Heart right ventricle (tissue), 16 donors: ENCODE measurements around the gene EFCAB6. TPM values are rescaled to one million over a fixed set of nuclear protein-coding genes. Genes with fewer than 3 reads are reported as not detected.

Experiments
- ATAC-seq, 8 donors: fragments of 200-7000 bp; cut with Tn5 transposase; one replicate each; pipeline ENCODE4 v1.9.1; 2020; ENCODE audit warnings: mild to moderate bottlenecking in 8 of 8, moderate library complexity in 8 of 8, moderate number of reproducible peaks in 1 of 8
- DNase-seq, 2 donors: peaks; one replicate each; pipeline ENCODE4 v3.0.0-alpha.2; 2020
- H3K27ac ChIP-seq, 10 donors: fragments of 200-600 bp; sonication (generic) in 2 of 10; one replicate each; pipeline versions ENCODE4 v1.5.0 to v1.8.0; 2020 to 2022; ENCODE audit warnings: mild to moderate bottlenecking in 3 of 10
- H3K27me3 ChIP-seq, 7 donors: fragments of 200-600 bp; one replicate each; pipeline ENCODE4 v1.8.0; 2021 to 2022; ENCODE audit warnings: mild to moderate bottlenecking in 2 of 7
- H3K36me3 ChIP-seq, 9 donors: fragments of 200-600 bp; sonication (generic) in 1 of 9; one replicate each; pipeline versions ENCODE4 v1.5.0 to v1.8.0; 2020 to 2022; ENCODE audit warnings: mild to moderate bottlenecking in 2 of 9
- H3K4me1 ChIP-seq, 9 donors: fragments of 200-600 bp; sonication (generic) in 1 of 9; one replicate each; pipeline versions ENCODE4 v1.5.0 to v1.8.0; 2020 to 2022; ENCODE audit warnings: mild to moderate bottlenecking in 4 of 9
- H3K4me3 ChIP-seq, 10 donors: fragments of 200-600 bp; sonication (generic) in 2 of 10; one replicate each; pipeline versions ENCODE4 v1.5.0 to v1.8.0; 2020 to 2022; ENCODE audit warnings: mild to moderate bottlenecking in 7 of 10, moderate library complexity in 2 of 10
- H3K9me3 ChIP-seq, 11 donors: fragments of 200-600 bp in 10 of 11; sonication (generic) in 2 of 11; one replicate each; pipeline versions ENCODE4 v1.5.0 to v1.8.0; 2013 to 2022; ENCODE audit warnings: mild to moderate bottlenecking in 2 of 11, control low read depth in 1 of 11, moderate library complexity in 1 of 11
- WGBS, 2 donors: extraction: QIAGEN DNeasy Blood & Tissue Kit; methylation state at CpG; one replicate each; pipeline ENCODE4 v1.1.7; 2013; ENCODE audit warnings: inconsistent platforms in 1 of 2; 5-methylcytosine and 5-hydroxymethylcytosine counted together
- intact Hi-C, 10 donors: fragments of 100-400 bp; cut with DNase I; formaldehyde crosslinking; loops; one replicate each; pipeline versions ENCODE4 v1.11.1 to v1.14.2; 2022
- polyA plus RNA-seq, 2 donors: library from polyadenylated mRNA; stranded (reverse); fragments of 200-250 nt; gene quantifications; one replicate each; pipeline ENCODE4 v1.2.3, GENCODE V29; 2013
- total RNA-seq, 10 donors: library from RNA; stranded (reverse); fragmentation: NEBNext Ultra II Directional in 3 of 10; extraction: Animal tissue kit (Norgen Biotek cat#: 25700) in 3 of 10; gene quantifications; one replicate each; pipeline versions ENCODE4 v1.2.1 to v1.2.4, GENCODE V29; 2021 to 2023
- TF ChIP-seq, protein P1 (sequence below), 9 donors: fragments of 200-600 bp; sonication (generic) in 2 of 9; IDR thresholded peaks; one replicate each; pipeline versions ENCODE4 v1.5.0 to v1.8.0; 2021 to 2022; ENCODE audit warnings: antibody characterized with exemption in 9 of 9, mild to moderate bottlenecking in 5 of 9, moderate library complexity in 1 of 9
- donor health status: Arrhythmogenic right ventricular cardiomyopathy.
- donor health status: ischemic (EF 13 %, LVEDD 7.1; RV severe dilation, severe dysfunction).
- donor health status: healthy with polysubstance abuse.
- donor health status: DM: no; HTN: yes; CAD: no.
- donor health status: DM: no; HTN: no; CAD: no.
- donor health status: ischemic (EF 25% LVEDD 6.9; RV normal size, moderate dysfunction).
- donor health status: ischemic (EF 25% LVEDD 5.7; RV mildly dilated, moderate dysfunction).
- donor health status: healthy.
- donor health status: DM: yes; HTN: yes; CAD: no.
- donor health status: Ischemic cardiomyopathy.
- donor health status: ischemic (EF 35%, LVEDD 5.7; RV mildly dilated, moderate dysfunction).
- donor health status: nonischemic (EF 11% LVEDD 7.7; RV severe dilation, severe dysfunction).
- donor health status: DM: yes; HTN: yes; CAD: no.
- donor health status: PGD.
- donor health status: ischemic (EF 29% LVEDD 5.4; RV normal size, mild dysfunction).
- donor health status: nonischemic (EF 23%, LVEDD 6.1; RV moderate dilation, normal function).

Gene EFCAB6
- total and polyA plus RNA-seq, 12 donors, result 0.25 to 4.3 (median 1.8) TPM

DNA sequence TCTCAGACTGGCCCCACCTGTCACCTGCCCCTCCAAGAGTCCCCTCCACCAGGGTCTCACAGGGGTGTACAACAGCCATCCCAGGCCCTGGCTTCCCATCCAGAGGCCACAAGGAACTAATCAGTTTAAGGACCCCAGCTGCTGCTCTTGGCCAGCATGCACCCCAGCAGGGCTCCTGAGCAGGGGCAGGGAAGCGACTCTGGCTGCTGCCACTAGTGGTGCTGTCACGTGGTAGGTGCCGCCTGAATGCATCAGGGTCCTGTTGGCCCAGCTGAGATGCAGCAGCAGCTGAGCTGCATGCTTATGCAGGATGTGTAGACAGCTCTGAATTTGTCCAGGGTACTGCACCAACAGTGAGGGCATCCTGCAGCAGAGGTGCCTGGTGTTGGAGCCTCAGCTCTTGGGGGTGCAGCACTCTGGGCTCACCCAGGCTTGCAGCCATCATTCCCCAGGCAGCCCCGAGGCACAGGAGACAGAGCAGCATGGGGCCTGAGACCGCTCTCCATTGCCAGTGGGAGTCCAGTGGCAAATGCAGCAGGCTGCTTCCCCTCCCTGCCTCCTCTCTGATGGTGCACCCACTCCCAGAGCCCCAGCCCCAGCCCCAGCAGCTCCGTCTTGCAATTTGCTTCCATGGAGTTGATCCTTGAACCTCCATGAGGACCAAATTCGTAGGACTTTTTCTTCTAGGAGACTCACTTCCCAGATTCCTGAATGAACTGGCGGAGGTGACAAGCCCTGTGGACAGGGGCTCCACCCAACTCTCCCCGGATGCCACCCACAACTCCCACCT is 301.6 kb downstream of the EFCAB6 start:
- no peak for DNase-seq
- Histone ChIP-seq H3K4me1 (no peaks in the 10 kb centered on the region), H3K27me3 (peaks cover 0 to 23% (median 3%) of the 10 kb centered on the region in 7 donors), H3K36me3 (no peaks in the 10 kb centered on the region), H3K27ac (no peak overlapping the region), H3K9me3 (no peaks in the 10 kb centered on the region), H3K4me3 (no peak overlapping the region)
- ATAC-seq, result no peak
- WGBS, 2 donors, result 70 to 76% methylated on average over 9 of the region's 9 CpGs
- intact Hi-C loops, result no loop called here
- TF ChIP-seq, protein P1, sequence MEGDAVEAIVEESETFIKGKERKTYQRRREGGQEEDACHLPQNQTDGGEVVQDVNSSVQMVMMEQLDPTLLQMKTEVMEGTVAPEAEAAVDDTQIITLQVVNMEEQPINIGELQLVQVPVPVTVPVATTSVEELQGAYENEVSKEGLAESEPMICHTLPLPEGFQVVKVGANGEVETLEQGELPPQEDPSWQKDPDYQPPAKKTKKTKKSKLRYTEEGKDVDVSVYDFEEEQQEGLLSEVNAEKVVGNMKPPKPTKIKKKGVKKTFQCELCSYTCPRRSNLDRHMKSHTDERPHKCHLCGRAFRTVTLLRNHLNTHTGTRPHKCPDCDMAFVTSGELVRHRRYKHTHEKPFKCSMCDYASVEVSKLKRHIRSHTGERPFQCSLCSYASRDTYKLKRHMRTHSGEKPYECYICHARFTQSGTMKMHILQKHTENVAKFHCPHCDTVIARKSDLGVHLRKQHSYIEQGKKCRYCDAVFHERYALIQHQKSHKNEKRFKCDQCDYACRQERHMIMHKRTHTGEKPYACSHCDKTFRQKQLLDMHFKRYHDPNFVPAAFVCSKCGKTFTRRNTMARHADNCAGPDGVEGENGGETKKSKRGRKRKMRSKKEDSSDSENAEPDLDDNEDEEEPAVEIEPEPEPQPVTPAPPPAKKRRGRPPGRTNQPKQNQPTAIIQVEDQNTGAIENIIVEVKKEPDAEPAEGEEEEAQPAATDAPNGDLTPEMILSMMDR (IDR thresholded peaks at IDR 0.05), result no peak

DNA sequence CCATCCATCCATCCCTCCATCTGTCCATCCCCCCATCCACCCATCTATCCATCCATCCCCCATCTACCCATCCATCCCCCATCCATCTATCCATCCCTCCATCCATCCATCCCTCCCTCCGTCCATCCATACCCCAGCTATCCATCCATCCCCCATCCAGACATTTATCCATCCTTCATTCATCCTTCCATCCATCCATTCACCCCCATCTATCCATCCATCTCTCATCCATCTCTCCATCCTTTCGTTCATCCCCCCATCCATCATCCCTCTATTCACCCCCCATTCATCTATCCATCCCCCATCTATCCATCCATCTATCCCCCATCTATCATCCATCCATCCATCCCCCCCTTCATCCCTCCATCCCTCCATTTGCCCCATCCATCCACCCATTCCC is 302.8 kb downstream of the EFCAB6 start:
- WGBS, 2 donors, result 81 to 92% methylated on average over 2 of the region's 2 CpGs
- H3K27me3 ChIP-seq, result peaks cover 0 to 12% (median 0%) of the 10 kb centered on the region in 7 donors
- H3K9me3 ChIP-seq, result no peaks in the 10 kb centered on the region
- H3K36me3 ChIP-seq, result no peaks in the 10 kb centered on the region
- H3K4me1 ChIP-seq, result no peaks in the 10 kb centered on the region
- H3K4me3 ChIP-seq, result no peak overlapping the region
- TF ChIP-seq, protein P1 (IDR thresholded peaks at IDR 0.05), result no peak
- no peak overlapping the region for H3K27ac ChIP-seq
- no peak for DNase-seq
- intact Hi-C loops, result no loop called here
- no peak for ATAC-seq

DNA sequence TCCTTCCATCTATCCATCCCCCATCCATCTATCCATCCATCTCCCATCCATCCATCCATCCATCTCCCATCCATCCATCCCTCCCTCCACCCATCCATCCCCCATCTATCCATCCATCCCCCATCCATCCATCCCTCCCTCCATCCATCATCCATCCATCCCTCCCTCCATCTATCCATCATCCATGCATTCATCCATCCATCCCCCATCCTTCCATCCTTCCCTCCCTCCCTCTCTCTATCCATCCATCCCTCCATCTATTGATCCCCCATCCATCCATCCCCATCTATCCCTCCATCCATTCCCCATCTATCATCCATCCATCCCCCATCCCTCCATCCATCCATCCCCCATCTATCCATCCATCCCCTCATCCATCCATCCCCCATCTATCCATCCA is 303.6 kb downstream of the EFCAB6 start:
- Histone ChIP-seq H3K27ac (no peak overlapping the region), H3K36me3 (no peaks in the 10 kb centered on the region), H3K4me1 (no peaks in the 10 kb centered on the region), H3K27me3 (peaks cover 0 to 11% (median 0%) of the 10 kb centered on the region in 7 donors), H3K9me3 (no peaks in the 10 kb centered on the region), H3K4me3 (no peak overlapping the region)
- ATAC-seq, result no peak
- TF ChIP-seq, protein P1 (IDR thresholded peaks at IDR 0.05), result no peak
- intact Hi-C loops, result no loop called here
- DNase-seq, result no peak

DNA sequence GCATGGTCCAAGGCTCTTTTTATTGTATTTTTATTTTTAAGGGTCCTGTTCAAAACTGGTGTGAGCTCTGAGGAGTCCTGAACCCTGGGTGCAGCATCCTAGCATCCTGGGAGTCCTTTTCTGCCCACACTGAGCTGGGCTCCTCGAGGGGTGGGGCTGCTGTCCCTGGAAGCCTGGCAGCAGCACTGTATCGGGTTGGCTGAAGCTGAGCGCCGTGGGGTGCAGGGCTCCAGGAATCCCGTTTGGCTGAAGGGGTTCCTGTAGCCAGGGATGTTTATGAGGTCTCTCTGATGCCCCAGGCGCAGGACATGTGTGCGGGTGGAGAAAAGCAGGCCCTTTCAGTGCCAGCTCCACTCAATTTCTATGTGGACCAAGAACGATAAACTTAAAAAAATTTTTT is 304.9 kb downstream of the EFCAB6 start:
- Histone ChIP-seq H3K27ac (no peak overlapping the region), H3K27me3 (peaks cover 0 to 9% (median 0%) of the 10 kb centered on the region in 7 donors), H3K4me3 (no peak overlapping the region), H3K36me3 (no peaks in the 10 kb centered on the region), H3K4me1 (no peaks in the 10 kb centered on the region), H3K9me3 (no peaks in the 10 kb centered on the region)
- intact Hi-C loops, result no loop called here
- WGBS, 2 donors, result 60 to 67% methylated on average over 8 of the region's 8 CpGs
- ATAC-seq (no peak), DNase-seq (no peak)
- TF ChIP-seq, protein P1 (IDR thresholded peaks at IDR 0.05), result no peak
